ENCODE data around the gene ANKDD1A. TPM values are rescaled to one million over a fixed set of nuclear protein-coding genes. Genes with fewer than 3 reads are reported as not detected.

The ANKDD1A gene
- total and polyA plus RNA-seq, 7 experiments from 2014 or later: 0.20 to 9.3 (median 3.4) TPM

GRCh38 chr15:64893481-64894394 is 18.0 kb upstream of the ANKDD1A start:
- peak overlapping the region; percentile 90 to 100 (median 98) for H3K27ac Mint-ChIP-seq
- H3K36me3 ChIP-seq (ENCODE audit: control insufficient read depth in 2 of 3, insufficient read depth in 3 of 3, low read length in 3 of 3): no peaks in the 10 kb centered on the region
- no peaks in the 10 kb centered on the region for H3K9me3 ChIP-seq (ENCODE audit: control insufficient read depth in 2 of 3, low read length in 3 of 3)
- H3K4me1 ChIP-seq (ENCODE audit: control insufficient read depth in 2 of 2, insufficient read depth in 2 of 2, low read length in 2 of 2): peaks cover 52 to 53% of the 10 kb centered on the region in 2 donors
- peak overlapping the region; percentile 84 for H3K27ac ChIP-seq (ENCODE audit: low read depth, low read length)
- peak; percentile 78 to 97 (median 94) for DNase-seq
- H3K9me3 Mint-ChIP-seq: no peaks in the 10 kb centered on the region
- H3K27me3 ChIP-seq (ENCODE audit: control insufficient read depth in 2 of 2, insufficient read depth in 2 of 2, low read length in 2 of 2): no peaks in the 10 kb centered on the region
- CTCF ChIA-PET: interaction anchor here (1.0 to 3.6 kb wide), 10 partner anchors 10 to 506 kb away, joined by 3 to 23 read pairs (median 6); partner anchors contain the start of genes PLEKHO2 and TRIP4
- intact Hi-C loops (cut with micrococcal nuclease): loop anchor here (1.0 to 10.0 kb wide), 20 partner anchors 9 to 1391 kb away; partner anchors contain the start of genes CIAO2A (in 2 of the 2), PIF1 (in 2 of the 2), PLEKHO2 (in 2 of the 2) and SNX1 (in 2 of the 2)
- peak; percentile 82 for ATAC-seq
- peak overlapping the region; percentile 74 for H3K4me3 ChIP-seq (ENCODE audit: low read length)
- no peaks in the 10 kb centered on the region for H3K27me3 Mint-ChIP-seq
- POLR2A ChIA-PET: interaction anchor here (0.7 to 4.2 kb wide), 22 partner anchors 10 to 800 kb away, joined by 3 to 115 read pairs (median 7); partner anchors contain the start of genes CIAO2A, CLPX, PIF1 and PLEKHO2
- peaks cover 0 to 3% (median 0%) of the 10 kb centered on the region in 5 donors for H3K36me3 Mint-ChIP-seq
- peaks cover 41 to 76% (median 63%) of the 10 kb centered on the region in 7 donors for H3K4me1 Mint-ChIP-seq
- H3K4me3 Mint-ChIP-seq: peak overlapping the region; percentile 77 to 94 (median 90)

- CTCF ChIA-PET: interaction anchor here (0.8 to 3.6 kb wide), 11 partner anchors 10 to 507 kb away, joined by 3 to 23 read pairs (median 5); partner anchors contain the start of genes PLEKHO2 and TRIP4
- Mint-ChIP-seq H3K27me3 (no peaks in the 10 kb centered on the region), H3K4me1 (peaks cover 41 to 76% (median 63%) of the 10 kb centered on the region in 7 donors), H3K4me3 (peak overlapping the region; percentile 77 to 94 (median 90)), H3K9me3 (peaks cover 0 to 2% (median 0%) of the 10 kb centered on the region in 11 donors), H3K27ac (peak overlapping the region; percentile 90 to 100 (median 98)), H3K36me3 (peaks cover 0 to 6% (median 0%) of the 10 kb centered on the region in 5 donors)
- intact Hi-C loops (cut with micrococcal nuclease): loop anchor here (1.0 to 10.0 kb wide), 18 partner anchors 10 to 1392 kb away; partner anchors contain the start of genes CIAO2A (in 2 of the 2), PIF1 (in 2 of the 2), PLEKHO2 (in 2 of the 2) and SNX1 (in 2 of the 2)
- DNase-seq (peak; percentile 61 to 94 (median 91)), ATAC-seq (peak; percentile 79)
- Histone ChIP-seq H3K27ac (ENCODE audit: low read depth, low read length) (peak overlapping the region; percentile 84), H3K4me3 (ENCODE audit: low read length) (peak overlapping the region; percentile 74), H3K9me3 (ENCODE audit: control insufficient read depth in 2 of 3, low read length in 3 of 3) (no peaks in the 10 kb centered on the region), H3K36me3 (ENCODE audit: control insufficient read depth in 2 of 3, insufficient read depth in 3 of 3, low read length in 3 of 3) (no peaks in the 10 kb centered on the region), H3K27me3 (ENCODE audit: control insufficient read depth in 2 of 2, insufficient read depth in 2 of 2, low read length in 2 of 2) (no peaks in the 10 kb centered on the region), H3K4me1 (ENCODE audit: control insufficient read depth in 2 of 2, insufficient read depth in 2 of 2, low read length in 2 of 2) (peaks cover 52 to 53% of the 10 kb centered on the region in 2 donors)
- POLR2A ChIA-PET: interaction anchor here (0.6 to 4.2 kb wide), 24 partner anchors 9 to 1398 kb away, joined by 3 to 115 read pairs (median 6); partner anchors contain the start of genes CIAO2A, CLPX, PIF1 and PLEKHO2
These were observed 17.2 kb upstream of the ANKDD1A start for GRCh38 chr15:64894395-64895056.

GRCh38 chr15:64895285-64896065 is 16.2 kb upstream of the ANKDD1A start:
- peaks cover 0 to 6% (median 0%) of the 10 kb centered on the region in 5 donors for H3K36me3 Mint-ChIP-seq
- H3K27ac Mint-ChIP-seq: peak overlapping the region; percentile 90 to 100 (median 98)
- ChIA-PET CTCF (interaction anchor here (0.8 to 3.6 kb wide), 7 partner anchors 11 to 166 kb away, joined by 3 to 23 read pairs (median 3); no protein-coding TSS in a partner anchor), POLR2A (interaction anchor here (0.6 to 4.2 kb wide), 14 partner anchors 11 to 1399 kb away, joined by 3 to 115 read pairs (median 8); partner anchors contain the start of genes CIAO2A, PIF1, PLEKHO2 and SPG21)
- Histone ChIP-seq H3K27me3 (ENCODE audit: control insufficient read depth in 2 of 2, insufficient read depth in 2 of 2, low read length in 2 of 2) (no peaks in the 10 kb centered on the region), H3K36me3 (ENCODE audit: control insufficient read depth in 2 of 3, insufficient read depth in 3 of 3, low read length in 3 of 3) (no peaks in the 10 kb centered on the region), H3K27ac (ENCODE audit: low read depth, low read length) (peak overlapping the region; percentile 84), H3K4me3 (ENCODE audit: low read length) (peak overlapping the region; percentile 74), H3K4me1 (ENCODE audit: control insufficient read depth in 2 of 2, insufficient read depth in 2 of 2, low read length in 2 of 2) (peaks cover 52 to 53% of the 10 kb centered on the region in 2 donors), H3K9me3 (ENCODE audit: control insufficient read depth in 2 of 3, low read length in 3 of 3) (no peaks in the 10 kb centered on the region)
- peaks cover 41 to 76% (median 63%) of the 10 kb centered on the region in 7 donors for H3K4me1 Mint-ChIP-seq
- no peaks in the 10 kb centered on the region for H3K27me3 Mint-ChIP-seq
- intact Hi-C loops (cut with micrococcal nuclease): loop anchor here (1.0 to 10.0 kb wide), 6 partner anchors 10 to 899 kb away; partner anchors contain the start of genes CIAO2A (in 2 of the 2), SNX1 (in 2 of the 2) and DENND4A (in 1 of the 2)
- ATAC-seq: peak; percentile 8
- H3K9me3 Mint-ChIP-seq: peaks cover 0 to 2% (median 0%) of the 10 kb centered on the region in 11 donors
- DNase-seq: peak in 7 of 9 donors; percentile 37 to 68 (median 46)
- peak overlapping the region; percentile 77 to 94 (median 90) for H3K4me3 Mint-ChIP-seq

- ChIA-PET CTCF (interaction anchor here (1.0 kb wide), 2 partner anchors 8 to 168 kb away, joined by 3 read pairs; no protein-coding TSS in a partner anchor), POLR2A (interaction anchor here (0.5 kb wide), 1 partner anchor 526 kb away, joined by 4 read pairs; no protein-coding TSS in a partner anchor)
- peaks cover 0 to 12% (median 6%) of the 10 kb centered on the region in 5 donors for H3K36me3 Mint-ChIP-seq
- H3K4me3 Mint-ChIP-seq: peak overlapping the region; percentile 29 to 94 (median 90)
- intact Hi-C loops (cut with micrococcal nuclease): loop anchor here (10.0 kb wide), 2 partner anchors 802 to 898 kb away; partner anchors contain the start of genes CIAO2A (in 2 of the 2), SNX1 (in 2 of the 2) and DENND4A (in 1 of the 2)
- Histone ChIP-seq H3K27ac (ENCODE audit: low read depth, low read length) (peak overlapping the region; percentile 84), H3K9me3 (ENCODE audit: control insufficient read depth in 2 of 3, low read length in 3 of 3) (peaks cover 0 to 9% (median 3%) of the 10 kb centered on the region in 3 experiments), H3K4me3 (ENCODE audit: low read length) (peak overlapping the region; percentile 74), H3K27me3 (ENCODE audit: control insufficient read depth in 2 of 2, insufficient read depth in 2 of 2, low read length in 2 of 2) (no peaks in the 10 kb centered on the region), H3K4me1 (ENCODE audit: control insufficient read depth in 2 of 2, insufficient read depth in 2 of 2, low read length in 2 of 2) (peaks cover 46 to 48% of the 10 kb centered on the region in 2 donors), H3K36me3 (ENCODE audit: control insufficient read depth in 2 of 3, insufficient read depth in 3 of 3, low read length in 3 of 3) (no peaks in the 10 kb centered on the region)
- H3K27ac Mint-ChIP-seq: peak overlapping the region; percentile 90 to 100 (median 98)
- peaks cover 37 to 72% (median 64%) of the 10 kb centered on the region in 7 donors for H3K4me1 Mint-ChIP-seq
- H3K9me3 Mint-ChIP-seq: peaks cover 0 to 9% (median 5%) of the 10 kb centered on the region in 11 donors
- H3K27me3 Mint-ChIP-seq: no peaks in the 10 kb centered on the region
- DNase-seq (no peak), ATAC-seq (no peak)
These were observed 15.2 kb upstream of the ANKDD1A start for GRCh38 chr15:64896371-64897069.
